ENCODE measurements around the gene SYNM. TPM values are rescaled to one million over a fixed set of nuclear protein-coding genes. Genes with fewer than 3 reads are reported as not detected.
"Not testable (repeated sequence)": the region's sequence is repeated elsewhere in the genome, so short reads cannot be mapped to it uniquely, and the experiment has no call there.

SYNM gene
- polyA plus RNA-seq, 1 donor from 2014 or later: 5.7 TPM

DNA sequence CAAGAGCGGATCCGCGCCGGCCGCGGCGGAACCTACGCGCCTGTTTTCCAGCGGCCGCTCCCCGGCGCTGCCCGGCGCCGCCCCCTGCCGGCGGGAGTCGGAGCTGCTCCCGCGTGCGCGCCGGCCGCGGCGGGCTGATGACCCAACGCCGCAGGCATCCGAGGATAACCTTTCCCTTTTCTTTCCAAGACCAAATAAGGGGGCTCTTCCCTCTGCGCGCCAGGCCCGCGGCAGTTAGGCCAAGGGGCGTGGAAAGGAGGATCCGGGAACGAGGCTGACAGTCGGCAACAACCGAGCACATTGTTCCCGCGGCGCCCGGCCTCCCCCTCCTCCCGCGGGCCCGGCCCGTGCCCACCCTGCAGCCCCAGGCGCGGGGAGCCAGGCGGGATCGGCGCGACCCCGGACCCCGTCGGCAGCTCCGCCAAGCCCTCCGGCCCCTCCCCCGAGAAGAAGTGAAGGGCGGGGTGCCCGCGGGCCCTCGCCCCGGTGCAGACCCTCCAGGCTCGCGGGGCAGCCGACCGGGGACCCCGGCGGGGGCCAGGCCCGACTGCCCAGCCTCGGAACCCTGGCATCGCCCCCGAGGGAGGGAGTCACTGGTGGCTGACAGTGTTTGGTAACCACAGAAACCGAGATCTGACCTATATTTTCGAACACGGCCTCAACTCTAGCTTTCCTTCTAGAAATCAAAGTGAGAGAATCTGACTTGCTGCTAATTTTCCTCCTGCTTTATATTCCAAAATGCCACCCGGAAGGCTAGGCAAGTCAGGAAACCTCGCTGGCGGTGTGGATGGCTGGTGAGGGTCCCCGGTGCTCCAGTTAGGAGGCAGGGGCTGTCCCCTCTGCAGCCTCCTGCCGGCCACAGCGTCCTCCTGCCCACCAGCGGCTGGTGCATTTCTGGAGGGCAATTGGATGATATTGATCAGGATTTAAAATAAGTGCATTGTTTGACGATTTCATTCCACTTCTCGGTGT lies 45.6 kb upstream of the SYNM start:
- Histone ChIP-seq H3K4me3 (ENCODE audit: low read length) (peak overlapping the region; percentile 65), H3K27me3 (ENCODE audit: insufficient read depth, low read depth, low read length) (no peaks in the 10 kb centered on the region), H4K20me1 (ENCODE audit: insufficient read depth) (no peaks in the 10 kb centered on the region), H3K36me3 (ENCODE audit: insufficient read depth, low read length) (no peaks in the 10 kb centered on the region), H3F3A (ENCODE audit: insufficient read depth, low read length, poor library complexity, severe bottlenecking) (no peaks in the 10 kb centered on the region), H3K79me2 (replicated peaks; ENCODE audit: insufficient read depth, low read length) (no peaks in the 10 kb centered on the region), H3K4me2 (ENCODE audit: low read length) (peak overlapping the region; percentile 44), H2AFZ (ENCODE audit: low read depth, low read length) (peak overlapping the region; percentile 6), H3K9ac (ENCODE audit: low read length) (peak overlapping the region; percentile 67), H3K9me3 (ENCODE audit: low read length) (no peaks in the 10 kb centered on the region), H3K9me2 (ENCODE audit: insufficient read depth, low read length) (no peaks in the 10 kb centered on the region), H3K27ac (ENCODE audit: low read length) (no peak overlapping the region)
- TF ChIP-seq RAD21 (conservative IDR thresholded peaks at IDR 0.05): peak; percentile 72
- no peak for TF ChIP-seq EP300 (conservative IDR thresholded peaks at IDR 0.05; ENCODE audit: poor library complexity, severe bottlenecking)
- TF ChIP-seq, protein P1, sequence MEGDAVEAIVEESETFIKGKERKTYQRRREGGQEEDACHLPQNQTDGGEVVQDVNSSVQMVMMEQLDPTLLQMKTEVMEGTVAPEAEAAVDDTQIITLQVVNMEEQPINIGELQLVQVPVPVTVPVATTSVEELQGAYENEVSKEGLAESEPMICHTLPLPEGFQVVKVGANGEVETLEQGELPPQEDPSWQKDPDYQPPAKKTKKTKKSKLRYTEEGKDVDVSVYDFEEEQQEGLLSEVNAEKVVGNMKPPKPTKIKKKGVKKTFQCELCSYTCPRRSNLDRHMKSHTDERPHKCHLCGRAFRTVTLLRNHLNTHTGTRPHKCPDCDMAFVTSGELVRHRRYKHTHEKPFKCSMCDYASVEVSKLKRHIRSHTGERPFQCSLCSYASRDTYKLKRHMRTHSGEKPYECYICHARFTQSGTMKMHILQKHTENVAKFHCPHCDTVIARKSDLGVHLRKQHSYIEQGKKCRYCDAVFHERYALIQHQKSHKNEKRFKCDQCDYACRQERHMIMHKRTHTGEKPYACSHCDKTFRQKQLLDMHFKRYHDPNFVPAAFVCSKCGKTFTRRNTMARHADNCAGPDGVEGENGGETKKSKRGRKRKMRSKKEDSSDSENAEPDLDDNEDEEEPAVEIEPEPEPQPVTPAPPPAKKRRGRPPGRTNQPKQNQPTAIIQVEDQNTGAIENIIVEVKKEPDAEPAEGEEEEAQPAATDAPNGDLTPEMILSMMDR (IDR thresholded peaks at IDR 0.05; ENCODE audit: poor library complexity, severe bottlenecking): peak; percentile 90
- peak; percentile 75 for TF ChIP-seq SMC3 (conservative IDR thresholded peaks at IDR 0.05; ENCODE audit: poor library complexity)
- no peak for TF ChIP-seq EZH2 (IDR thresholded peaks at IDR 0.05; ENCODE audit: borderline replicate concordance, insufficient read depth, low read length, poor library complexity, severe bottlenecking)
- no peak for TF ChIP-seq POLR2AphosphoS5 (IDR thresholded peaks at IDR 0.05)
- peak; percentile 62 for TF ChIP-seq MXI1 (conservative IDR thresholded peaks at IDR 0.05; ENCODE audit: poor library complexity, severe bottlenecking)
- TF ChIP-seq TAF1 (IDR thresholded peaks at IDR 0.05; ENCODE audit: low read depth): no peak

DNA sequence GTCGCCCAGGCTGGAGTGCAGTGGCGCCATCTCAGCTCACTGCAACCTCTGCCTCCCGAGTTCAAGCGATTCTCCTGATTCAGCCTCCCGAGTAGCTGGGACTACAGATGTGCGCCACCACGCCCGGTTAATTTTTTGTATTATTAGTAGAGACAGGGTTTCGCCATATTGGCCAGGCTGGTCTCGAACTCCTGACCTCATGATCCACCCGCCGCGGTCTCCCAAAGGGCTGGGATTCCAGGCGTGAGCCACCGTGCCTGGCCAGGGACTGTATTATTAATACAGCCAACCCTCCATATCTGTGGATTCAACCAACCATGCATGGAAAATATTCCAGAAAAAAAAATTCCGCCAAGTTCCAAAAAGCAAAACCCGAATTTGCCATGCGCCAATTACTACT lies 44.7 kb upstream of the SYNM start:
- not testable (repeated sequence) for H3K9me2 ChIP-seq (ENCODE audit: insufficient read depth, low read length); H3K9ac ChIP-seq (ENCODE audit: low read length); H3K36me3 ChIP-seq (ENCODE audit: insufficient read depth, low read length); H3K4me2 ChIP-seq (ENCODE audit: low read length); H3K4me3 ChIP-seq (ENCODE audit: low read length); H3K79me2 ChIP-seq (replicated peaks; ENCODE audit: insufficient read depth, low read length); H3K9me3 ChIP-seq (ENCODE audit: low read length); H3K27me3 ChIP-seq (ENCODE audit: insufficient read depth, low read depth, low read length); H2AFZ ChIP-seq (ENCODE audit: low read depth, low read length); H4K20me1 ChIP-seq (ENCODE audit: insufficient read depth); H3F3A ChIP-seq (ENCODE audit: insufficient read depth, low read length, poor library complexity, severe bottlenecking); H3K27ac ChIP-seq (ENCODE audit: low read length)

DNA sequence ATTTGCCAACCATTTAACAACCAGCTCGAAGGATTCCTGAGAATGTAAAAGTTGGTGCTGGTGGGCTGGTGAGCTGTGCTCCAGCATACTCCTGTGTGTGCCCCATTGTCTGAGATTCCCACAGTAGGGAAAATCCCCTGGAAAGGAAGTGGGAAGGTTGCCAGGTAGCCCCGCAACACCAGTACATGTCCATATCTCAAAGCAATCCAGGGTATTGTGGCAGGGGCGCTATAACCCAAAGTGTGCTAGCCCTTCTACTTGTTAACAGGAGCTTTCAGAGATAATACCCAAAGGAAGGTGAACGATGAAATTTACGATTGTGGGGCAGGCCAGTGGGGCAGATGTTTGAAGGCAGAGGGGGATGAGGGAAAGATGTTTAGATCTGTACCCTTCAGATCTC lies 42.7 kb upstream of the SYNM start:
- no peaks in the 10 kb centered on the region for H3K9me3 ChIP-seq (ENCODE audit: low read length)
- H4K20me1 ChIP-seq (ENCODE audit: insufficient read depth): no peaks in the 10 kb centered on the region
- H3K27me3 ChIP-seq (ENCODE audit: insufficient read depth, low read depth, low read length): no peaks in the 10 kb centered on the region
- H3K4me3 ChIP-seq (ENCODE audit: low read length): no peak overlapping the region
- no peaks in the 10 kb centered on the region for H3K36me3 ChIP-seq (ENCODE audit: insufficient read depth, low read length)
- H3K79me2 ChIP-seq (replicated peaks; ENCODE audit: insufficient read depth, low read length): no peaks in the 10 kb centered on the region
- H2AFZ ChIP-seq (ENCODE audit: low read depth, low read length): no peak overlapping the region
- H3K4me2 ChIP-seq (ENCODE audit: low read length): no peak overlapping the region
- H3K9ac ChIP-seq (ENCODE audit: low read length): no peak overlapping the region
- H3K27ac ChIP-seq (ENCODE audit: low read length): no peak overlapping the region
- H3F3A ChIP-seq (ENCODE audit: insufficient read depth, low read length, poor library complexity, severe bottlenecking): no peaks in the 10 kb centered on the region
- no peaks in the 10 kb centered on the region for H3K9me2 ChIP-seq (ENCODE audit: insufficient read depth, low read length)
- TF ChIP-seq SMC3 (conservative IDR thresholded peaks at IDR 0.05; ENCODE audit: poor library complexity): no peak
